GM11168 (cell line): Measurements from ENCODE around the gene NUDT6.

Experiments
- in situ Hi-C: fragments of 300-500 bp; cut with MboI; formaldehyde crosslinking; loops from one replicate; pipeline ENCODE4 v1.12.0; 2022; ENCODE audit warnings: low sequenced_read_pairs; ENCODE audit not compliant: unreplicated experiment

Gene NUDT6

GRCh38 chr4:122921971-122922876 is at the start of gene NUDT6:
NUDT6 (minus strand) TSS chr4:122922597; CDS start chr4:122922572, 25 bp downstream.
- in situ Hi-C loops: loop anchor here (5.0 kb wide), 1 partner anchor 170 kb away; no protein-coding TSS in a partner anchor

- in situ Hi-C loops: no loop called here
Observed at GRCh38 chr4:122968227-122968812, 45.9 kb upstream of the NUDT6 start.

GRCh38 chr4:122967231-122967630 is 44.8 kb upstream of the NUDT6 start:
- in situ Hi-C loops: no loop called here

- in situ Hi-C loops: no loop called here
Observed at GRCh38 chr4:122966201-122966600, 43.8 kb upstream of the NUDT6 start.

GRCh38 chr4:122963216-122963615 is 40.8 kb upstream of the NUDT6 start:
- in situ Hi-C loops: no loop called here

- in situ Hi-C loops: no loop called here
Observed at GRCh38 chr4:122960611-122961000, 38.2 kb upstream of the NUDT6 start.

- in situ Hi-C loops: no loop called here
Observed at GRCh38 chr4:122959981-122960610, 37.7 kb upstream of the NUDT6 start.

- in situ Hi-C loops: no loop called here
Observed at GRCh38 chr4:122959441-122959840, 37.0 kb upstream of the NUDT6 start.

GRCh38 chr4:122958505-122958904 is 36.1 kb upstream of the NUDT6 start:
- in situ Hi-C loops: no loop called here

- in situ Hi-C loops: no loop called here
Observed at GRCh38 chr4:122953924-122954323, 31.5 kb upstream of the NUDT6 start.

GRCh38 chr4:122952028-122952427 is 29.6 kb upstream of the NUDT6 start:
- in situ Hi-C loops: no loop called here

- in situ Hi-C loops: loop anchor here (25.0 kb wide), 1 partner anchor 336 kb away; the partner anchor contains the start of gene IL21
Observed at GRCh38 chr4:122948671-122949070, 26.3 kb upstream of the NUDT6 start.

GRCh38 chr4:122946142-122946541 is 23.7 kb upstream of the NUDT6 start:
- in situ Hi-C loops: loop anchor here (25.0 kb wide), 1 partner anchor 334 kb away; the partner anchor contains the start of gene IL21

GRCh38 chr4:122945136-122945535 is 22.7 kb upstream of the NUDT6 start:
- in situ Hi-C loops: loop anchor here (25.0 kb wide), 1 partner anchor 333 kb away; the partner anchor contains the start of gene IL21

- in situ Hi-C loops: loop anchor here (25.0 kb wide), 1 partner anchor 320 kb away; the partner anchor contains the start of gene IL21
Observed at GRCh38 chr4:122932763-122933162, 10.4 kb upstream of the NUDT6 start.

GRCh38 chr4:122930862-122931261 is 8.5 kb upstream of the NUDT6 start:
- in situ Hi-C loops: loop anchor here (25.0 kb wide), 1 partner anchor 319 kb away; the partner anchor contains the start of gene IL21

- in situ Hi-C loops: loop anchor here (25.0 kb wide), 1 partner anchor 317 kb away; the partner anchor contains the start of gene IL21
Observed at GRCh38 chr4:122928930-122929329, 6.5 kb upstream of the NUDT6 start.

- in situ Hi-C loops: loop anchor here (5.0 kb wide), 1 partner anchor 171 kb away; no protein-coding TSS in a partner anchor
Observed at GRCh38 chr4:122922877-122923511, 597 bp upstream of the NUDT6 start.

- in situ Hi-C loops: loop anchor here (5.0 kb wide), 1 partner anchor 169 kb away; no protein-coding TSS in a partner anchor
Observed at GRCh38 chr4:122921300-122921699, 1.1 kb downstream of the NUDT6 start.

GRCh38 chr4:122920473-122920872 is 1.9 kb downstream of the NUDT6 start:
- in situ Hi-C loops: loop anchor here (5.0 kb wide), 1 partner anchor 168 kb away; no protein-coding TSS in a partner anchor
